Astrocyte (in vitro differentiated cells and primary cell): ENCODE results near the gene SUN1. TPM values are rescaled to one million over a fixed set of nuclear protein-coding genes. Genes with fewer than 3 reads are reported as not detected.
A peak's percentile ranks its signal among the peaks of the same experiment; 100 is the strongest.

ENCODE experiments used
- DNase-seq: peaks from one replicate; pipeline ENCODE4 v3.0.0-alpha.2; 2010; ENCODE audit warnings: low read depth
- FAIRE-seq: peaks from 2 replicates; lab custom pipeline; 2011; peaks lifted over from hg19 to GRCh38; lab: Jason Lieb, UNC
- H2AFZ ChIP-seq: 2 replicates; pipeline ENCODE4 v1.6.0; 2012; ENCODE audit warnings: low read depth, low read length, inconsistent platforms
- H3K27ac ChIP-seq: 2 replicates; pipeline ENCODE4 v1.5.1; 2011; ENCODE audit warnings: low read depth, low read length, inconsistent platforms
- H3K27me3 ChIP-seq: 2 replicates; pipeline ENCODE4 v1.6.0; 2011; ENCODE audit warnings: low read length, inconsistent platforms; ENCODE audit not compliant: insufficient read depth
- H3K36me3 ChIP-seq: 2 replicates; pipeline ENCODE4 v1.5.1; 2011; ENCODE audit warnings: low read length, inconsistent platforms; ENCODE audit not compliant: insufficient read depth
- H3K4me1 ChIP-seq: 2 replicates; pipeline ENCODE4 v1.5.1; 2011; ENCODE audit warnings: low read length, inconsistent platforms; ENCODE audit not compliant: insufficient read depth
- H3K4me2 ChIP-seq: 2 replicates; pipeline ENCODE4 v1.6.0; 2012; ENCODE audit warnings: low read length, inconsistent platforms
- H3K4me3 ChIP-seq: 2 replicates; pipeline ENCODE4 v1.5.1; 2011; ENCODE audit warnings: low read depth, mild to moderate bottlenecking, low read length, inconsistent platforms; ENCODE audit not compliant: insufficient read depth
- H3K79me2 ChIP-seq: 2 replicates; pipeline ENCODE4 v1.6.0; 2012; ENCODE audit warnings: mild to moderate bottlenecking, low read length, inconsistent platforms; ENCODE audit not compliant: insufficient read depth
- H3K9ac ChIP-seq: 2 replicates; pipeline ENCODE4 v1.6.0; 2012; ENCODE audit warnings: mild to moderate bottlenecking, low read length, inconsistent platforms
- H3K9me3 ChIP-seq: 2 replicates; pipeline ENCODE4 v1.5.1; 2012; ENCODE audit warnings: low read depth, mild to moderate bottlenecking, low read length, inconsistent platforms; ENCODE audit not compliant: insufficient read depth
- H4K20me1 ChIP-seq: 2 replicates; pipeline ENCODE4 v1.6.0; 2012; ENCODE audit warnings: low read length, inconsistent platforms; ENCODE audit not compliant: insufficient read depth
- H3K27ac Mint-ChIP-seq: one replicate; pipeline ENCODE4 v1.8.0; 2021; ENCODE audit warnings: mild to moderate bottlenecking, mixed read lengths; ENCODE audit not compliant: unreplicated experiment
- H3K27me3 Mint-ChIP-seq: one replicate; pipeline ENCODE4 v1.8.0; 2021; ENCODE audit warnings: low read depth, mixed read lengths; ENCODE audit not compliant: unreplicated experiment
- H3K36me3 Mint-ChIP-seq: one replicate; pipeline ENCODE4 v1.8.0; 2021; ENCODE audit warnings: low read depth, mixed read lengths; ENCODE audit not compliant: unreplicated experiment
- H3K4me1 Mint-ChIP-seq: one replicate; pipeline ENCODE4 v1.8.0; 2021; ENCODE audit warnings: low read depth, mixed read lengths; ENCODE audit not compliant: unreplicated experiment
- H3K4me3 Mint-ChIP-seq: one replicate; pipeline ENCODE4 v1.8.0; 2021; ENCODE audit warnings: mild to moderate bottlenecking, moderate library complexity, mixed read lengths; ENCODE audit not compliant: unreplicated experiment
- H3K9me3 Mint-ChIP-seq: one replicate; pipeline ENCODE4 v1.8.0; 2021; ENCODE audit warnings: mild to moderate bottlenecking, mixed read lengths; ENCODE audit not compliant: unreplicated experiment
- CTCF ChIP-seq: IDR thresholded peaks from 2 replicates; pipeline ENCODE4 v1.5.1; 2011; ENCODE audit warnings: low read depth, mild to moderate bottlenecking, inconsistent platforms, low read length, moderate library complexity; ENCODE audit not compliant: insufficient read depth
- EZH2 ChIP-seq: IDR thresholded peaks from 2 replicates; pipeline ENCODE4 v1.6.1; 2012; ENCODE audit warnings: mild to moderate bottlenecking, low read length, inconsistent platforms; ENCODE audit not compliant: insufficient read depth
- total RNA-seq: library from RNA; stranded (reverse); gene quantifications from 2 replicates; pipeline ENCODE4 v1.2.1, GENCODE V29; 2021

The SUN1 gene
- total RNA-seq, 1 donor from 2014 or later, result 121 TPM

GRCh38 chr7:900331-901040 is 68.2 kb downstream of the SUN1 start:
- FAIRE-seq, result no peak
- H3K36me3 ChIP-seq, result no peaks in the 10 kb centered on the region
- no peak for DNase-seq
- H3K4me3 ChIP-seq, result no peak overlapping the region
- H4K20me1 ChIP-seq, result no peaks in the 10 kb centered on the region
- H3K9me3 Mint-ChIP-seq, result no peaks in the 10 kb centered on the region
- no peak overlapping the region for H3K4me2 ChIP-seq
- peaks cover 12% of the 10 kb centered on the region for H3K27me3 Mint-ChIP-seq
- H3K36me3 Mint-ChIP-seq, result peaks cover 6% of the 10 kb centered on the region
- no peak overlapping the region for H3K4me3 Mint-ChIP-seq
- no peaks in the 10 kb centered on the region for H3K9me3 ChIP-seq
- H3K79me2 ChIP-seq, result no peaks in the 10 kb centered on the region
- no peaks in the 10 kb centered on the region for H3K4me1 Mint-ChIP-seq
- no peak overlapping the region for H2AFZ ChIP-seq
- no peak overlapping the region for H3K9ac ChIP-seq
- H3K27ac Mint-ChIP-seq, result no peak overlapping the region
- H3K27me3 ChIP-seq, result peaks cover 4% of the 10 kb centered on the region
- H3K4me1 ChIP-seq, result peaks cover 8% of the 10 kb centered on the region
- H3K27ac ChIP-seq, result no peak overlapping the region
- no peak for TF ChIP-seq EZH2
- TF ChIP-seq CTCF, result no peak

GRCh38 chr7:901041-901387 is 68.7 kb downstream of the SUN1 start:
- no peak for FAIRE-seq
- Mint-ChIP-seq H3K27me3 (peaks cover 12% of the 10 kb centered on the region), H3K4me1 (no peaks in the 10 kb centered on the region), H3K27ac (no peak overlapping the region), H3K36me3 (peaks cover 5% of the 10 kb centered on the region), H3K4me3 (no peak overlapping the region), H3K9me3 (no peaks in the 10 kb centered on the region)
- H3K4me1 ChIP-seq, result peaks cover 8% of the 10 kb centered on the region
- TF ChIP-seq CTCF, result no peak
- no peak for TF ChIP-seq EZH2
- H3K36me3 ChIP-seq, result no peaks in the 10 kb centered on the region
- DNase-seq, result no peak
- H3K27me3 ChIP-seq, result peaks cover 4% of the 10 kb centered on the region
- no peaks in the 10 kb centered on the region for H4K20me1 ChIP-seq
- no peak overlapping the region for H3K4me2 ChIP-seq
- no peaks in the 10 kb centered on the region for H3K9me3 ChIP-seq
- no peak overlapping the region for H3K9ac ChIP-seq
- H3K79me2 ChIP-seq, result no peaks in the 10 kb centered on the region
- H2AFZ ChIP-seq, result no peak overlapping the region
- H3K4me3 ChIP-seq, result no peak overlapping the region
- H3K27ac ChIP-seq, result no peak overlapping the region

- peaks cover 12% of the 10 kb centered on the region for H3K27me3 Mint-ChIP-seq
- H3K4me3 Mint-ChIP-seq, result no peak overlapping the region
- Histone ChIP-seq H3K79me2 (no peaks in the 10 kb centered on the region), H3K27ac (no peak overlapping the region), H3K36me3 (no peaks in the 10 kb centered on the region), H3K9me3 (no peaks in the 10 kb centered on the region), H3K4me1 (peaks cover 8% of the 10 kb centered on the region), H3K9ac (no peak overlapping the region), H3K27me3 (peaks cover 4% of the 10 kb centered on the region), H4K20me1 (no peaks in the 10 kb centered on the region), H2AFZ (no peak overlapping the region), H3K4me2 (peak overlapping the region; percentile 38), H3K4me3 (no peak overlapping the region)
- H3K36me3 Mint-ChIP-seq, result peaks cover under 1% of the 10 kb centered on the region
- TF ChIP-seq EZH2 (no peak), CTCF (no peak)
- H3K4me1 Mint-ChIP-seq, result no peaks in the 10 kb centered on the region
- FAIRE-seq, result no peak
- H3K9me3 Mint-ChIP-seq, result no peaks in the 10 kb centered on the region
- peak; percentile 31 for DNase-seq
- no peak overlapping the region for H3K27ac Mint-ChIP-seq
Measured at GRCh38 chr7:901388-902154, 69.3 kb downstream of the SUN1 start.
